22Rv1 (cell line): Measurements from ENCODE around the gene DRD4.

Experiments
- ZFX ChIP-seq: fragments of 450-650 bp; IDR thresholded peaks from 2 replicates; pipeline ENCODE4 v1.6.1; 2017; ENCODE audit warnings: antibody characterized with exemption, borderline replicate concordance
- TF ChIP-seq, protein P1 (sequence below): fragments of 450-650 bp; IDR thresholded peaks from 2 replicates; pipeline ENCODE4 v1.5.1; 2017; ENCODE audit warnings: mild to moderate bottlenecking

GRCh38 chr11:686451-687243, 49.6 kb downstream of the DRD4 start:
- TF ChIP-seq, protein P1, sequence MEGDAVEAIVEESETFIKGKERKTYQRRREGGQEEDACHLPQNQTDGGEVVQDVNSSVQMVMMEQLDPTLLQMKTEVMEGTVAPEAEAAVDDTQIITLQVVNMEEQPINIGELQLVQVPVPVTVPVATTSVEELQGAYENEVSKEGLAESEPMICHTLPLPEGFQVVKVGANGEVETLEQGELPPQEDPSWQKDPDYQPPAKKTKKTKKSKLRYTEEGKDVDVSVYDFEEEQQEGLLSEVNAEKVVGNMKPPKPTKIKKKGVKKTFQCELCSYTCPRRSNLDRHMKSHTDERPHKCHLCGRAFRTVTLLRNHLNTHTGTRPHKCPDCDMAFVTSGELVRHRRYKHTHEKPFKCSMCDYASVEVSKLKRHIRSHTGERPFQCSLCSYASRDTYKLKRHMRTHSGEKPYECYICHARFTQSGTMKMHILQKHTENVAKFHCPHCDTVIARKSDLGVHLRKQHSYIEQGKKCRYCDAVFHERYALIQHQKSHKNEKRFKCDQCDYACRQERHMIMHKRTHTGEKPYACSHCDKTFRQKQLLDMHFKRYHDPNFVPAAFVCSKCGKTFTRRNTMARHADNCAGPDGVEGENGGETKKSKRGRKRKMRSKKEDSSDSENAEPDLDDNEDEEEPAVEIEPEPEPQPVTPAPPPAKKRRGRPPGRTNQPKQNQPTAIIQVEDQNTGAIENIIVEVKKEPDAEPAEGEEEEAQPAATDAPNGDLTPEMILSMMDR, result no peak
- no peak for TF ChIP-seq ZFX
